Measurements from ENCODE around the gene GUCY1A1.

GUCY1A1 gene

GRCh38 chr4:155745984-155746383 lies 79.3 kb downstream of the GUCY1A1 start:
- no peak for DNase-seq

GRCh38 chr4:155748039-155748438 lies 81.4 kb downstream of the GUCY1A1 start:
- no peak for DNase-seq

GRCh38 chr4:155749041-155749440 lies 82.4 kb downstream of the GUCY1A1 start:
- DNase-seq = no peak

- no peak for DNase-seq
These were observed 84.9 kb downstream of the GUCY1A1 start for GRCh38 chr4:155751569-155751968.

GRCh38 chr4:155757745-155758265 lies 91.2 kb downstream of the GUCY1A1 start:
- DNase-seq = no peak

- peak; percentile 84 for DNase-seq
These were observed 92.1 kb downstream of the GUCY1A1 start, which contains the start of gene GUCY1B1 for GRCh38 chr4:155758481-155759371. GUCY1B1 (plus strand) TSS chr4:155759021; CDS start chr4:155759141, 120 bp downstream.

GRCh38 chr4:155759372-155760252 lies 93.0 kb downstream of the GUCY1A1 start:
- DNase-seq = no peak

GRCh38 chr4:155761047-155761446 lies 94.4 kb downstream of the GUCY1A1 start:
- no peak for DNase-seq

GRCh38 chr4:155761916-155762315 lies 95.3 kb downstream of the GUCY1A1 start:
- no peak for DNase-seq

GRCh38 chr4:155762334-155762733 lies 95.7 kb downstream of the GUCY1A1 start:
- DNase-seq = no peak

- no peak for DNase-seq
These were observed 96.9 kb downstream of the GUCY1A1 start for GRCh38 chr4:155763551-155763950.

- no peak for DNase-seq
These were observed 98.5 kb downstream of the GUCY1A1 start for GRCh38 chr4:155765149-155765548.

- no peak for DNase-seq
These were observed 100.0 kb downstream of the GUCY1A1 start for GRCh38 chr4:155766622-155767021.

GRCh38 chr4:155768370-155768769 lies 101.7 kb downstream of the GUCY1A1 start:
- DNase-seq = no peak

GRCh38 chr4:155769090-155769489 lies 102.4 kb downstream of the GUCY1A1 start:
- DNase-seq = no peak

GRCh38 chr4:155772459-155773195 lies 106.0 kb downstream of the GUCY1A1 start:
- no peak for DNase-seq

- no peak for DNase-seq
These were observed 106.7 kb downstream of the GUCY1A1 start for GRCh38 chr4:155773196-155773800.

GRCh38 chr4:155774033-155774432 lies 107.4 kb downstream of the GUCY1A1 start:
- DNase-seq = no peak

GRCh38 chr4:155777971-155778735 lies 111.5 kb downstream of the GUCY1A1 start:
- DNase-seq = no peak

GRCh38 chr4:155780775-155781174 lies 114.1 kb downstream of the GUCY1A1 start:
- DNase-seq = no peak

- DNase-seq = no peak
These were observed 114.7 kb downstream of the GUCY1A1 start for GRCh38 chr4:155781249-155781831.

Measured in OCI-M1 (cell line).